SK-N-SH (cell line): ENCODE data around the gene CASP4. TPM values are rescaled to one million over a fixed set of nuclear protein-coding genes. Genes with fewer than 3 reads are reported as not detected.

Source experiments
- CTCF ChIA-PET: fragments of 300-600, 350-600 bp; formaldehyde crosslinking; extraction: SDS; loops from one replicate; lab custom pipeline; 2021; lab: Yijun Ruan, JAX
- POLR2A ChIA-PET: fragments of 350-600 bp; sonication (Branson Sonifier 250); formaldehyde crosslinking; extraction: SDS; loops from one replicate; lab custom pipeline; 2020; ENCODE audit warnings: antibody characterized with exemption, inconsistent platforms; lab: Yijun Ruan, JAX
- DNase-seq: peaks from one replicate; pipeline ENCODE4 v3.0.0; 2012
- H2AFZ ChIP-seq: fragments of 200-600 bp; sonication (generic); 2 replicates; pipeline ENCODE4 v1.8.1; 2016; ENCODE audit warnings: antibody characterized with exemption, mild to moderate bottlenecking, low read depth
- H3F3A ChIP-seq: fragments of 200-600 bp; sonication (generic); replicated peaks from 2 replicates; pipeline ENCODE3; 2016; ENCODE audit warnings: antibody characterized with exemption, mild to moderate bottlenecking; ENCODE audit not compliant: insufficient read depth
- H3K27ac ChIP-seq, 2 experiments: fragments of 200-500 bp in 1 of 2; fragments of 200-600 bp in 1 of 2; sonication (Bioruptor generic) in 1 of 2; sonication (generic), shearing (Covaris generic) in 1 of 2; 2 replicates each; pipeline versions ENCODE4 v1.5.1 to v1.6.1; 2014 to 2016; ENCODE audit warnings: low read depth in 2 of 2, inconsistent platforms in 1 of 2, low read length in 1 of 2, mild to moderate bottlenecking in 1 of 2, mixed read lengths in 1 of 2
- H3K27me3 ChIP-seq: fragments of 200-600 bp; sonication (generic), shearing (Covaris generic); 2 replicates; pipeline ENCODE4 v1.6.1; 2016; ENCODE audit warnings: mixed run types; ENCODE audit not compliant: insufficient read depth
- H3K36me3 ChIP-seq, 2 experiments: fragments of 200-500 bp in 1 of 2; fragments of 200-600 bp in 1 of 2; sonication (Bioruptor generic) in 1 of 2; sonication (generic) in 1 of 2; replicated peaks in 1 of 2; 2 replicates each; pipeline versions ENCODE3 to v1.5.1; 2014 to 2016; ENCODE audit warnings: low read length in 1 of 2, mild to moderate bottlenecking in 1 of 2; ENCODE audit not compliant: insufficient read depth in 2 of 2, control insufficient read depth in 1 of 2
- H3K4me1 ChIP-seq, 2 experiments: fragments of 200-500 bp in 1 of 2; fragments of 200-600 bp in 1 of 2; sonication (Bioruptor generic) in 1 of 2; sonication (generic), shearing (Covaris generic) in 1 of 2; 2 replicates each; pipeline versions ENCODE4 v1.5.1 to v1.6.1; 2014 to 2016; ENCODE audit warnings: low read depth in 1 of 2, low read length in 1 of 2, mixed run types in 1 of 2; ENCODE audit not compliant: insufficient read depth in 2 of 2, control insufficient read depth in 1 of 2
- H3K4me2 ChIP-seq: fragments of 200-600 bp; sonication (generic), shearing (Covaris generic); 2 replicates; pipeline ENCODE4 v1.6.1; 2017; ENCODE audit warnings: mixed run types
- H3K4me3 ChIP-seq, 2 experiments: fragments of 200-500 bp in 1 of 2; fragments of 200-600 bp in 1 of 2; sonication (Bioruptor generic) in 1 of 2; sonication (generic), shearing (Covaris generic) in 1 of 2; 2 replicates each; pipeline versions ENCODE4 v1.5.1 to v1.8.1; 2014 to 2016; ENCODE audit warnings: low read depth in 2 of 2, inconsistent platforms in 1 of 2, low read length in 1 of 2, mild to moderate bottlenecking in 1 of 2, mixed read lengths in 1 of 2, moderate library complexity in 1 of 2
- H3K79me2 ChIP-seq: fragments of 200-600 bp; sonication (generic); 2 replicates; pipeline ENCODE4 v1.8.1; 2017; ENCODE audit warnings: mild to moderate bottlenecking; ENCODE audit not compliant: insufficient read depth
- H3K9ac ChIP-seq: fragments of 200-600 bp; sonication (generic); 2 replicates; pipeline ENCODE4 v1.6.1; 2017; ENCODE audit warnings: mixed run types
- H3K9me2 ChIP-seq: fragments of 200-600 bp; sonication (generic); 2 replicates; pipeline ENCODE4 v1.6.1; 2017; ENCODE audit warnings: mixed run types
- H3K9me3 ChIP-seq: fragments of 200-600 bp; sonication (generic); 2 replicates; pipeline ENCODE4 v1.6.1; 2017; ENCODE audit warnings: mixed run types, mild to moderate bottlenecking, moderate library complexity
- H4K20me1 ChIP-seq: fragments of 200-600 bp; sonication (generic); 2 replicates; pipeline ENCODE4 v1.6.1; 2017; ENCODE audit warnings: mild to moderate bottlenecking, mixed run types; ENCODE audit not compliant: insufficient read depth
- CHD2 ChIP-seq: fragments of 150-350 bp; IDR thresholded peaks from 2 replicates; pipeline ENCODE4 v1.6.1; 2018; ENCODE audit warnings: low read length; ENCODE audit not compliant: partially characterized antibody
- FOXJ3 ChIP-seq: sonication (generic); formaldehyde crosslinking; IDR thresholded peaks from 2 replicates; pipeline ENCODE4 v1.5.1; 2020; ENCODE audit warnings: mild to moderate bottlenecking, missing genetic modification reagents
- FOXM1 ChIP-seq: IDR thresholded peaks from 2 replicates; pipeline ENCODE4 v1.4.0; 2012; ENCODE audit warnings: low read depth, mild to moderate bottlenecking
- GATA2 ChIP-seq: sonication (generic); formaldehyde crosslinking; IDR thresholded peaks from 2 replicates; pipeline ENCODE4 v1.5.0; 2020; ENCODE audit warnings: mild to moderate bottlenecking, missing genetic modification reagents
- JUND ChIP-seq: IDR thresholded peaks from 2 replicates; pipeline ENCODE4 v1.4.0; 2012
- MAX ChIP-seq: IDR thresholded peaks from 2 replicates; pipeline ENCODE4 v1.4.0; 2012; ENCODE audit warnings: low read depth
- MEF2A ChIP-seq: IDR thresholded peaks from 2 replicates; pipeline ENCODE4 v1.4.0; 2012; ENCODE audit warnings: low read depth, borderline replicate concordance
- MXI1 ChIP-seq: IDR thresholded peaks from 2 replicates; pipeline ENCODE4 v1.6.1; 2012; ENCODE audit warnings: mild to moderate bottlenecking, low read depth, low read length, improper control_type of control experiment
- PBX3 ChIP-seq: IDR thresholded peaks from 2 replicates; pipeline ENCODE4; 2012
- POLR2AphosphoS5 ChIP-seq: IDR thresholded peaks from 2 replicates; pipeline ENCODE4 v1.6.1; 2012; ENCODE audit warnings: low read depth, low read length
- RAD21 ChIP-seq: IDR thresholded peaks from 2 replicates; pipeline ENCODE4 v1.6.1; 2012; ENCODE audit warnings: mild to moderate bottlenecking, low read length
- RCOR1 ChIP-seq: fragments of 150-350 bp; IDR thresholded peaks from 2 replicates; pipeline ENCODE4 v1.6.1; 2017; ENCODE audit warnings: antibody characterized with exemption, low read length
- RFX5 ChIP-seq: IDR thresholded peaks from 2 replicates; pipeline ENCODE4 v1.6.1; 2012; ENCODE audit warnings: mild to moderate bottlenecking, improper control_type of control experiment, low read length
- RXRA ChIP-seq: IDR thresholded peaks from 2 replicates; pipeline ENCODE4 v1.4.0; 2012; ENCODE audit warnings: low read depth, mild to moderate bottlenecking, borderline replicate concordance
- SIN3A ChIP-seq: IDR thresholded peaks from 2 replicates; pipeline ENCODE4 v1.6.1; 2012; ENCODE audit warnings: low read depth, mild to moderate bottlenecking, low read length, moderate library complexity, borderline replicate concordance
- TAF1 ChIP-seq: IDR thresholded peaks from 2 replicates; pipeline ENCODE4 v1.6.1; 2012; ENCODE audit warnings: low read depth, mild to moderate bottlenecking, low read length, moderate library complexity, borderline replicate concordance
- TCF12 ChIP-seq: IDR thresholded peaks from 2 replicates; pipeline ENCODE4 v1.4.0; 2012
- TEAD4 ChIP-seq: IDR thresholded peaks from 2 replicates; pipeline ENCODE4 v1.4.0; 2012; ENCODE audit warnings: mild to moderate bottlenecking, borderline replicate concordance; ENCODE audit not compliant: insufficient read depth
- USF1 ChIP-seq: IDR thresholded peaks from 2 replicates; pipeline ENCODE4 v1.4.0; 2012; ENCODE audit warnings: low read depth, borderline replicate concordance
- WGBS: methylation state at CpG from one replicate; pipeline ENCODE4 v1.1.6; 2017; ENCODE audit warnings: low lambda C conversion rate; 5-methylcytosine and 5-hydroxymethylcytosine counted together
- polyA plus RNA-seq, 3 experiments: library from polyadenylated mRNA; depleted of rRNA; stranded (reverse); fragments of >200 nt; gene quantifications; 2 replicates each; pipeline ENCODE4 v1.2.3, GENCODE V29; 2012

The CASP4 gene
- polyA plus RNA-seq, 1 of the 3 experiments (the other 2 are of a cell fraction): 9.1 TPM

- no peak overlapping the region for H3K27ac ChIP-seq
- H3K4me1 ChIP-seq: peaks cover 0 to 8% of the 10 kb centered on the region in 2 experiments; a peak in 1 of 4 replicates
- DNase-seq: no peak
- ChIA-PET POLR2A (no interaction called here), CTCF (no interaction called here)
- H3K4me3 ChIP-seq: no peak overlapping the region
- 45% methylated on average over 1 of the region's 1 CpG for WGBS
- no peaks in the 10 kb centered on the region for H4K20me1 ChIP-seq
- H3K9me2 ChIP-seq: no peaks in the 10 kb centered on the region
- H3K9ac ChIP-seq: no peak overlapping the region
- no peaks in the 10 kb centered on the region for H3F3A ChIP-seq
- peak overlapping the region; percentile 2; the same call in 1 of the 2 replicates for H2AFZ ChIP-seq
- H3K36me3 ChIP-seq: no peaks in the 10 kb centered on the region
- H3K4me2 ChIP-seq: no peak overlapping the region
- H3K27me3 ChIP-seq: no peaks in the 10 kb centered on the region
- H3K9me3 ChIP-seq: no peaks in the 10 kb centered on the region
- TF ChIP-seq RXRA (no peak), TEAD4 (no peak), JUND (no peak), FOXJ3 (CRISPR knock-in tag) (no peak), PBX3 (no peak), RAD21 (no peak), MEF2A (no peak), POLR2AphosphoS5 (no peak), SIN3A (no peak), TAF1 (no peak), MXI1 (no peak), GATA2 (CRISPR knock-in tag) (no peak), RFX5 (no peak), MAX (no peak), RCOR1 (no peak)
- H3K79me2 ChIP-seq: no peaks in the 10 kb centered on the region
These were observed 69.7 kb downstream of the CASP4 start for GRCh38 chr11:104898685-104899013.

- TF ChIP-seq CHD2 (no peak), TAF1 (no peak), RCOR1 (no peak), USF1 (no peak), FOXM1 (no peak), RAD21 (no peak), TCF12 (no peak)
- TF ChIP-seq, all 33 proteins: peak for 0
- CTCF ChIA-PET: no interaction called here
- no peaks in the 10 kb centered on the region for H3F3A ChIP-seq
- no peaks in the 10 kb centered on the region for H3K79me2 ChIP-seq
- no peaks in the 10 kb centered on the region for H3K27me3 ChIP-seq
- H4K20me1 ChIP-seq: no peaks in the 10 kb centered on the region
- 59% methylated on average over 9 of the region's 9 CpGs for WGBS
- H3K4me1 ChIP-seq: peaks cover 0 to 8% of the 10 kb centered on the region in 2 experiments; a peak in 1 of 4 replicates
- H3K9me3 ChIP-seq: no peaks in the 10 kb centered on the region
- H3K4me2 ChIP-seq: no peak within 1 kb of the TSS
- no peak within 1 kb of the TSS for H3K9ac ChIP-seq
- H3K4me3 ChIP-seq: no peak within 1 kb of the TSS
- POLR2A ChIA-PET: no interaction called here
- H3K36me3 ChIP-seq: no peaks in the 10 kb centered on the region
- peak within 1 kb of the TSS; percentile 2; the same call in 1 of the 2 replicates for H2AFZ ChIP-seq
- no peaks in the 10 kb centered on the region for H3K9me2 ChIP-seq
- no peak within 1 kb of the TSS for H3K27ac ChIP-seq
- no peak for DNase-seq
These were observed 70.3 kb downstream of the CASP4 start, which contains the start of gene CASP12 for GRCh38 chr11:104897891-104898684. Gene CASP12, minus strand, starts transcription at chr11:104898460.
